Measurements from ENCODE around the gene BCLAF1.
A peak's percentile ranks its signal among the peaks of the same experiment; 100 is the strongest.

BCLAF1 gene, protein sequence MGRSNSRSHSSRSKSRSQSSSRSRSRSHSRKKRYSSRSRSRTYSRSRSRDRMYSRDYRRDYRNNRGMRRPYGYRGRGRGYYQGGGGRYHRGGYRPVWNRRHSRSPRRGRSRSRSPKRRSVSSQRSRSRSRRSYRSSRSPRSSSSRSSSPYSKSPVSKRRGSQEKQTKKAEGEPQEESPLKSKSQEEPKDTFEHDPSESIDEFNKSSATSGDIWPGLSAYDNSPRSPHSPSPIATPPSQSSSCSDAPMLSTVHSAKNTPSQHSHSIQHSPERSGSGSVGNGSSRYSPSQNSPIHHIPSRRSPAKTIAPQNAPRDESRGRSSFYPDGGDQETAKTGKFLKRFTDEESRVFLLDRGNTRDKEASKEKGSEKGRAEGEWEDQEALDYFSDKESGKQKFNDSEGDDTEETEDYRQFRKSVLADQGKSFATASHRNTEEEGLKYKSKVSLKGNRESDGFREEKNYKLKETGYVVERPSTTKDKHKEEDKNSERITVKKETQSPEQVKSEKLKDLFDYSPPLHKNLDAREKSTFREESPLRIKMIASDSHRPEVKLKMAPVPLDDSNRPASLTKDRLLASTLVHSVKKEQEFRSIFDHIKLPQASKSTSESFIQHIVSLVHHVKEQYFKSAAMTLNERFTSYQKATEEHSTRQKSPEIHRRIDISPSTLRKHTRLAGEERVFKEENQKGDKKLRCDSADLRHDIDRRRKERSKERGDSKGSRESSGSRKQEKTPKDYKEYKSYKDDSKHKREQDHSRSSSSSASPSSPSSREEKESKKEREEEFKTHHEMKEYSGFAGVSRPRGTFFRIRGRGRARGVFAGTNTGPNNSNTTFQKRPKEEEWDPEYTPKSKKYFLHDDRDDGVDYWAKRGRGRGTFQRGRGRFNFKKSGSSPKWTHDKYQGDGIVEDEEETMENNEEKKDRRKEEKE

GRCh38 chr6:136289579-136290409 lies at the start of gene BCLAF1:
TSS of gene BCLAF1 (minus strand) at chr6:136289846. CDS start at chr6:136279866, 9,980 bp downstream.
- peak within 1 kb of the TSS; percentile 68 for H3K4me3 ChIP-seq (ENCODE audit: low read depth, low read length)
- peak; percentile 97 for DNase-seq (ENCODE audit: low read depth)
- no peak for TF ChIP-seq CTCF (IDR thresholded peaks at IDR 0.05; ENCODE audit: control insufficient read depth, extremely low read depth, insufficient read depth)

DNA sequence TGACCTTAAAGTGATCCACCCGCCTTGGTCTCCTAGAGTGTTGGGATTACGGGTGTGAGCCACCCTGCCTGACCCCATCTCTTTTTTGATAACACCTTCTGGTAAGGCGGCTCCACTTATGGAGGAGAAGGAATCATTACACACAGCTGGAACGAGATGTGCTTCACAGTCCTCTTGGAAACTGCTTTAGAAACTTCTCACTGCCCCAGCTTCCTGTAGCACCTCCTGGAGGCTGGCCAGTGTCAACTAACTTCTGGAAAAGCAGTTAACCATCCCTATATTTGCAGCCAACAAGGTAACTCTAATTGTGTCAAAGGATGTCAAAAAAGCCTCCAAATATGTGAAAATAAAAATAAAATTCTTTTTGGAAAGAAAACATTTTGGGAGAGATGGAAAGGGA lies 48.8 kb upstream of the BCLAF1 start:
- peak; percentile 61 for DNase-seq (ENCODE audit: low read depth)

DNA sequence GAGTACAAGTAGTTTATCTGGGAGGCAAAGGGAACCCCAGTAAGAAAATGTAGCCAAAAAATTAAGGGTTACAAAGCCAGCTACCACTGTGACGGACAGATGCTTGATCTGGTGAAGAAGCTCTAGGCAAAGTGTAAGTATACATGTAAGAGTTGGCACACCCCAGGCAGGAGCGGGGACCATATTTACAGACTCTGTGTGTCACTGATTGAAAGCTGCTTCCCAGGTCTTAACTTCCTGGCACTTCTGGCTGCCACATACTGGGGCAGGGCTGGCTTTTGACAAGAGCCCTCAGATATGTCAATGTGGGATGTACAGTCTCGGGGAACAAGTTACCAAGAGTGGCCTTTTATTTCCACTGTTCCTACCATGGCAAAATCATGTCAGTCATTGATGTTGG lies 48.0 kb upstream of the BCLAF1 start:
- DNase-seq (ENCODE audit: low read depth): no peak
- H3K4me3 ChIP-seq (ENCODE audit: low read depth, low read length): no peak overlapping the region
- no peak for TF ChIP-seq CTCF (IDR thresholded peaks at IDR 0.05; ENCODE audit: control insufficient read depth, extremely low read depth, insufficient read depth)

More for the DNA sequence above, 48.8 kb upstream of the BCLAF1 start:
- peak; percentile 32 for TF ChIP-seq CTCF (IDR thresholded peaks at IDR 0.05; ENCODE audit: control insufficient read depth, extremely low read depth, insufficient read depth)
- no peak overlapping the region for H3K4me3 ChIP-seq (ENCODE audit: low read depth, low read length)

- H3K4me3 ChIP-seq (ENCODE audit: low read depth, low read length): no peak overlapping the region
- DNase-seq (ENCODE audit: low read depth): no peak
- TF ChIP-seq CTCF (IDR thresholded peaks at IDR 0.05; ENCODE audit: control insufficient read depth, extremely low read depth, insufficient read depth): no peak
Observed at GRCh38 chr6:136337121-136337520, 47.5 kb upstream of the BCLAF1 start.

DNA sequence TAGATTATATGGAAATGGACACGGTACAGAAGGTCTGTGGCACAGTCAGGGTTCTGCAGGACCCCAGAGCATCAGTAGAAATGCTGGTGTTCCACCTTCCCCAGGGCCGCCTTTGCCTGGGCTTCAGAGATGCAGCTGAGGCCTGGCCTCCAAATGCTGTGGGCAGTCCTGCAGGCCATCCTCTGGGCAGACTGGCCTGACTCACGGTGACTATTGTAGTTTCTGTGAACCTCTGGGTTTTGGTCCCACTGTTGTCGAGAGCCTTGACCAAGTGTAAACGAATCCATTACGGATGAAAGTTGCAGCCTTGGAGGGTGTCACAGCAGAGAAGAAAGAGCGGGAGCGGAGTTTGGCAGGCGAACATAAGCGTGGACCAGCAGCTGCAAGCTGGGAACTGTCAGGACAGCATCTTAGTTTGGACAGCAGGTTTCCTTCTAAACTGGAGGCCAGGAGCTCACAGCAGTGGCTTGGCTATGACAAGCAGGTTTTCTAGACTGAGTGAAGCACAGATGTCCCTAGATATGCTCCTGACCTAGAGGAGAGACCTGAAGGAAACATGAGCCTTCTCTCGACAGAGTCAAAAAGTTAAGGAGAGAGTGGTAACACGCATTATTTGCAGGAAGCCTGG lies 46.2 kb upstream of the BCLAF1 start:
- TF ChIP-seq CTCF (IDR thresholded peaks at IDR 0.05; ENCODE audit: control insufficient read depth, extremely low read depth, insufficient read depth): no peak
- DNase-seq (ENCODE audit: low read depth): no peak

GRCh38 chr6:136334853-136335252 lies 45.2 kb upstream of the BCLAF1 start:
- DNase-seq (ENCODE audit: low read depth): no peak
- no peak for TF ChIP-seq CTCF (IDR thresholded peaks at IDR 0.05; ENCODE audit: control insufficient read depth, extremely low read depth, insufficient read depth)
- H3K4me3 ChIP-seq (ENCODE audit: low read depth, low read length): no peak overlapping the region

More for the DNA sequence above, 46.2 kb upstream of the BCLAF1 start:
- H3K4me3 ChIP-seq (ENCODE audit: low read depth, low read length): no peak overlapping the region

Measured in LNCaP clone FGC (cell line).